HG02678 (cell line): Measurements from ENCODE around the gene MTFR1L.

Experiments
- ATAC-seq: cut with Tn5 transposase; IDR thresholded peaks from one replicate; pipeline ENCODE4 v1.9.1; 2021; ENCODE audit warnings: mild to moderate bottlenecking, moderate library complexity; ENCODE audit not compliant: unreplicated experiment

Gene MTFR1L

DNA sequence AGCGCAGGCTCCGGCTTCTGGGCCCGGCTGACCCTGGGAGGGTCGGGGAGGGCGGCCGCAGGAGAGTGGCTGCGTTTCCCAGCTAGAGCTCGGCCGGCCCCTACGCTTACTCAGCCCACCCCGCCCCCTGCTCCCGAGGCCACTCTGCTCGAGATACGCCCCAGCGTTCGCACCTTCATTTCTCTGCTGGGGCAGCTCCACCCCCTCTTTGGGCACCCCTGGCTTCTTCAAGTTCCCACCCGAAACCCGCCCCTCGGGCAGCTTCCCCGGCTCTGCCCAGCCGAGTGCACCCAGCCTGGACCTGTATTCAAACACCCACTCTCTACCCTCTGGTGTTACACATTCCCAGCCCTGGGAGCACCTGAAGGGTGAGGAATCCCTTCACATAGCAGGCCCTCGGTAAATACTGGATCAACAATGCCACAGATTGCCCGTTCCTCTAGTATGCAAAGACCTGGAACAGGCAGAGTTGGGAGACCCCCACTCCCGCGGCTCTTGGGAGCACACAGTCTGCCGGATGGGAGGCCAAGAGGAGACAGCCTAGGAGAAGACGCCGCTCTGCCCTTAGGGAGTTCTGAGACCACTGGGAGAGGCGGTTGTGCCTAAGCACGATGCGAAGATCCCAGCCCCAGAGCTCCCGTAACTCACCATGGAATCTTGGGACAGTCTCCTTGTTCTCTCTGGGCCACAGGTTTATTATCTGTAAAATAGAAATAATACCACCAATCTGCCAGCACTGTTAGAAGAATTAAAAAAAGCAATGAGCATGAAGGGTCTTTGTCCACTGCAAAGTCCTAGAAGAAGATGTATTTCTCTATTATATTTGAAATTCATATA is 56.3 kb downstream of the MTFR1L start:
- ATAC-seq: peak; percentile 19

DNA sequence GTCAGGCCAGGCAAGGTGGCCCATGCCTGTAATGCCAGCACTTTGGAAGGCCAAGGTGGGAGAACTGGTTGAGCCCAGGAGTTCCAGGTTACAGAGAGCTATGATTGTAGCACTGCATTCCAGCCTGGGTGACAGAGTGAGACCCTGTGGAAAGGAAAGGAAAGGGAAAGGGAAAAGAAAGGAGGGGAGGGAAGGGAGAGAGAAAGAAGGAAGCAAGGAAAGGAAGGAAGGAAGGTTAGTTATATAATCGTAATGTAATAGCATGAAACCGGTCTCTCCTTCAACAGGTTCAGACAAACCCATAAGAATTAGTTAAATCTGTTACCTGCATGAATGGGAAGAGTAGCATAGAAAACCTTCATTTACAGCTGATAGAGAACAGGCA is 56.9 kb downstream of the MTFR1L start:
- ATAC-seq: no peak

DNA sequence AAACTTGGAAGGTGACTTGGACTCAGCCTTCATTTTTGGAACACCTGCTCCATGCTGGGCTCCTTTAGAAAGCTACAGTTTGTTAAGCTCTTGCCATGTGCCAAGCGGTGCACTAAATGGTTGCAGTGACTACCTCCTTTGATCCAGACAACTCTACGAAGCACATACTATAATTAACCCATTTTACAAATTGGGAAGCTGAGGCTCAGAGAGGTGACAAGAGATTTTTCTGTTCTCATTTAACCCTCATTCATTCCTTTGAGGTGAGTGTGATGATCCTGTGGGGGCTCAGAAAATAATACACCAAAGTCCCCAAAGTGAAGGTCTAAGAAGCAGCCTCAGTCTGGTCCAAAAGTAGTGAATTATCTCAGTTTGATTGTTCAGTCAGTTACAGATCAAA is 57.4 kb downstream of the MTFR1L start:
- no peak for ATAC-seq

DNA sequence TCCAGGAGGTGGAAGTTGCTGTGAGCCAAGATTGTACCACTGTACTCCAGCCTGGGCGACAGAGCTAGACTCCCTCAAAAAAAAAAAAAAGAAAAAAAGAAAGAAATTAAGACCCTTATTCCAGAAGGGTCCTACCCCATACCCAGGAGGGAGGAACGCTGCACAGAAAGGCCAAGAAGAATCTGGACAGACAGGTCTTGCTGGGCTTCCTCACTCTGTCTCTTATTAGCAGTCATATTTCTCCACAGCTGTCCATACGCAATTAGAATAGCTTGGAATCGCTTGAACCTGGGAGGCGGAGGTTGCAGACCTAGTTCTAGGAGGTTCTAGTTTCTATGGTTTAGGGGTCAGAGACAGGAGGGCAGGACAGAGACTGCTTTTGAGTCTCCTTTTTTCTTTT is 58.9 kb downstream of the MTFR1L start:
- ATAC-seq: no peak

DNA sequence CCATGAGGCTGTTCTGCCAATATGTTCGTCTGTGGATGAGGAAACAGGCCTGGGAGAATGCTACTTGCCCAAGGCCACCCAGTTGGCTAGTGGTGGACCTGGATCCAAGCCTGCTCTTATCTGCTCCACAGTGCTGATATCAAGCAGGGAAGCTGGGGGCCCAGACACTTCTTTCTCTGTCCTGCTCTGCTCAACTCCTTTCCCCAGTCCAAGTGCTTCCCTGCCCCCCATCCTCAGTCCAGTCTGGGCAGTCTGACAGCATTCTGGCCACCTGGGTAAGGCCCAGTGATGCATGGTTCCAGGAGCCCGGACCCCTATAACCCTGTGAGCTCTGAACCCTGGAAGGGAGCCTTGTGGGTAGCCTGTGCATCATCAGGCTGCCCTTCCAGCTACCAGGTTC is 59.9 kb downstream of the MTFR1L start:
- ATAC-seq: no peak

DNA sequence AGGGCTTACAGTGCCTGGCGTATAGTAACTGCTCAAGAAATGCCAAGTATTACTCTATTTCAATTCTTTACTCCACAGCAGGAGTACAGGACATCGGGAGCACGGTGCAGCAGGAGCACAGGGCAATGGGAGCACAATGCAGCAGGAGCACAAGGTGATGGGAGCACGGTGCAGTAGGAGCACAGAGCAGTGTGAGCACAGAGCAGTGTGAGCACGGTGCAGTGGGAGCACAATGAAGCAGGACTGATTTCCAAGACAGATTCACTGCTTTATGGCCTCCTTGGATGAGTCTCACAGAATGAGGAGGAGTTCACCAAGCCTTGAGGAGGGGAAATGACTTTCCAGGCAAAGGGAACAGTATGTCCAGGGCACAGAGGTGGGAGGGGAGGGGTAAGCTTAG is 60.8 kb downstream of the MTFR1L start:
- ATAC-seq: no peak

DNA sequence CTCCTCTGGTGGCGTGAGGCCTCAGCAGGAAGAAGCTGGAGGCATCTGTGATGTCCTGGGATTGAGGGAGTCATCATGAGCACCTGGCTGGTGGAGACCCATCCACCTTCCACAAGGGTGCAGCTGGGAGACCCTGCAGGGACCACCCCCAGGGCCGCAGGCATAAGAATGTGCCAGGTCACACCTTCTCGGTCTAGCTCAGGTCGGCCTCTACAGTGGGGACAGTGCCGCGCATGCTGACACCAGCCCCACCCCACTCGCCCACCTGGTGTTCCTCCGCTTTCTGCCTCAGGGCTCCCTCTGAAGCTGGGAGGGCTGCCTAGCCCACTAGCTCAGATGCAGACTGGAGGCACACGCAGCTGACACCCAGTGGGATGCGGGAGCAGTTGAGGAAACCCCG is 61.5 kb downstream of the MTFR1L start:
- ATAC-seq: no peak
